Suppressor macrophage (primary cell): ENCODE results near the gene RAB8B.

Experiments used
- DNase-seq, 4 experiments: peaks; one replicate each; pipeline ENCODE4 v3.0.0-alpha.2; 2020 to 2022
- total RNA-seq, 17 experiments: gene quantifications; one replicate each; lab custom pipeline; 2026; ENCODE audit warnings: mixed read lengths in 6 of 17, inconsistent platforms in 3 of 17; lab: John Stamatoyannopoulos, UW

The RAB8B gene
- 98.7 to 456 (median 233) reads per million in 17 experiments for total RNA-seq

GRCh38 chr15:63188926-63189871 is at the start of gene RAB8B:
TSS of gene RAB8B (plus strand) at chr15:63189606. CDS start at chr15:63189625, 19 bp downstream.
- peak; percentile 98 to 100 (median 99) for DNase-seq

GRCh38 chr15:63140936-63141335 is 48.5 kb upstream of the RAB8B start:
- DNase-seq: no peak

GRCh38 chr15:63145426-63145825 is 44.0 kb upstream of the RAB8B start:
- no peak for DNase-seq

- DNase-seq: no peak
These were observed 42.7 kb upstream of the RAB8B start for GRCh38 chr15:63146684-63147083.

- no peak for DNase-seq
These were observed 37.7 kb upstream of the RAB8B start for GRCh38 chr15:63151665-63152064.

GRCh38 chr15:63155486-63155885 is 33.9 kb upstream of the RAB8B start:
- DNase-seq: no peak

GRCh38 chr15:63156086-63156710 is 33.2 kb upstream of the RAB8B start:
- peak in 2 of 4 experiments; percentile 10 to 24 for DNase-seq

- DNase-seq: peak; percentile 67 to 75 (median 72)
These were observed 32.7 kb upstream of the RAB8B start for GRCh38 chr15:63156755-63157117.

GRCh38 chr15:63157118-63157843 is 32.1 kb upstream of the RAB8B start, which contains the start of gene RPS27L:
TSS of gene RPS27L (minus strand) at chr15:63157477. CDS start at chr15:63157405, 72 bp downstream.
- DNase-seq: peak; percentile 92 to 95 (median 95)

GRCh38 chr15:63157891-63158431 is 31.4 kb upstream of the RAB8B start:
- DNase-seq: peak; percentile 59 to 80 (median 75)

- no peak for DNase-seq
These were observed 28.8 kb upstream of the RAB8B start for GRCh38 chr15:63160638-63161037.

- DNase-seq: no peak
These were observed 26.2 kb upstream of the RAB8B start for GRCh38 chr15:63163217-63163616.

- DNase-seq: no peak
These were observed 24.1 kb upstream of the RAB8B start for GRCh38 chr15:63165166-63165859.

- peak; percentile 39 to 70 (median 63) for DNase-seq
These were observed 23.2 kb upstream of the RAB8B start for GRCh38 chr15:63166219-63166618.

- DNase-seq: no peak
These were observed 19.6 kb upstream of the RAB8B start for GRCh38 chr15:63169788-63170187.

- DNase-seq: no peak
These were observed 17.0 kb upstream of the RAB8B start for GRCh38 chr15:63172376-63172775.

GRCh38 chr15:63172851-63173451 is 16.5 kb upstream of the RAB8B start:
- DNase-seq: no peak

GRCh38 chr15:63176302-63176701 is 13.1 kb upstream of the RAB8B start:
- DNase-seq: no peak

GRCh38 chr15:63178034-63178433 is 11.4 kb upstream of the RAB8B start:
- DNase-seq: no peak

- no peak for DNase-seq
These were observed 8.7 kb upstream of the RAB8B start for GRCh38 chr15:63180746-63181145.

GRCh38 chr15:63181648-63182047 is 7.8 kb upstream of the RAB8B start:
- peak; percentile 56 to 79 (median 68) for DNase-seq
